GM12878 (cell line): ENCODE results near the gene SERPINH1. TPM values are rescaled to one million over a fixed set of nuclear protein-coding genes. Genes with fewer than 3 reads are reported as not detected.

Source experiments
- ATAC-seq: fragments of 200-7000 bp; cut with Tn5 transposase; 3 replicates; pipeline ENCODE4 v1.9.1; 2020; ENCODE audit warnings: mild to moderate bottlenecking, moderate library complexity
- BruUV-seq: library from RNA; stranded (reverse); fragments of 400-500 nt; replicated peaks from 2 replicates; lab custom pipeline; 2021; lab: Mats Ljungman, UMichigan
- CTCF ChIA-PET: fragments of 300-600 bp; sonication (Branson Sonifier 250); formaldehyde crosslinking; extraction: SDS; loops from one replicate; lab custom pipeline; 2021; ENCODE audit warnings: inconsistent platforms; lab: Yijun Ruan, JAX
- POLR2A ChIA-PET: fragments of 350-600 bp; formaldehyde crosslinking; extraction: SDS; loops from one replicate; lab custom pipeline; 2021; ENCODE audit warnings: inconsistent platforms; lab: Charles Lee
- RAD21 ChIA-PET: fragments of 300-600 bp; sonication (Branson Sonifier 250); formaldehyde crosslinking; loops from one replicate; lab custom pipeline; 2023; ENCODE audit warnings: antibody characterized with exemption; ENCODE audit not compliant: unreplicated experiment; lab: Charles Lee
- SMC1A ChIA-PET: fragments of 300-600 bp; sonication (Branson Sonifier 250); formaldehyde crosslinking; loops from one replicate; lab custom pipeline; 2023; ENCODE audit not compliant: unreplicated experiment, uncharacterized antibody; lab: Charles Lee
- DNase-seq: peaks from one replicate; pipeline ENCODE4 v3.0.0-alpha.2; 2011; ENCODE audit warnings: low read depth, low spot score
- FAIRE-seq: peaks from 3 replicates; lab custom pipeline; 2011; peaks lifted over from hg19 to GRCh38; lab: Jason Lieb, UNC
- H2AFZ ChIP-seq: 2 replicates; pipeline ENCODE4 v1.6.0; 2011; ENCODE audit warnings: low read depth, low read length, control low read depth; ENCODE audit not compliant: control insufficient read depth
- H3K27ac ChIP-seq: 2 replicates; pipeline ENCODE4 v1.5.1; 2011; ENCODE audit warnings: control low read depth; ENCODE audit not compliant: control insufficient read depth, insufficient read depth
- H3K27me3 ChIP-seq, 2 experiments: replicated peaks in 1 of 2; 2 replicates each; pipeline versions ENCODE4 v1.6.0 to v1.6.1; 2011; ENCODE audit warnings: low read length in 1 of 2; ENCODE audit not compliant: control insufficient read depth in 2 of 2, insufficient read depth in 2 of 2
- H3K36me3 ChIP-seq, 2 experiments: 2 replicates each; pipeline ENCODE4 v1.5.1; 2011; ENCODE audit warnings: low read length in 1 of 2; ENCODE audit not compliant: control insufficient read depth in 2 of 2, insufficient read depth in 2 of 2
- H3K4me1 ChIP-seq: 2 replicates; pipeline ENCODE4 v1.6.1; 2011; ENCODE audit warnings: mild to moderate bottlenecking, low read length, moderate library complexity, mixed read lengths; ENCODE audit not compliant: control insufficient read depth, insufficient read depth
- H3K4me2 ChIP-seq: 2 replicates; pipeline ENCODE4 v1.6.0; 2011; ENCODE audit warnings: control low read depth; ENCODE audit not compliant: control insufficient read depth, insufficient read depth
- H3K4me3 ChIP-seq: fragments of 200-600 bp; sonication (generic); 2 replicates; pipeline ENCODE4 v1.5.1; 2016
- H3K79me2 ChIP-seq: 2 replicates; pipeline ENCODE4 v1.6.0; 2011; ENCODE audit warnings: low read length; ENCODE audit not compliant: control insufficient read depth, insufficient read depth
- H3K9ac ChIP-seq: 2 replicates; pipeline ENCODE4 v1.8.0; 2011; ENCODE audit warnings: low read length, control low read depth, mixed read lengths; ENCODE audit not compliant: control insufficient read depth, insufficient read depth
- H3K9me3 ChIP-seq: replicated peaks from 3 replicates; pipeline ENCODE4 v1.5.1; 2011; ENCODE audit warnings: mild to moderate bottlenecking, low read length; ENCODE audit not compliant: control insufficient read depth, insufficient read depth
- H4K20me1 ChIP-seq: 2 replicates; pipeline ENCODE4 v1.6.0; 2011; ENCODE audit not compliant: control insufficient read depth, insufficient read depth
- BMI1 ChIP-seq: fragments of 450-650 bp; IDR thresholded peaks from 2 replicates; pipeline ENCODE4 v1.6.1; 2016; ENCODE audit warnings: mild to moderate bottlenecking, moderate library complexity, borderline replicate concordance
- CUX1 ChIP-seq: IDR thresholded peaks from 2 replicates; pipeline ENCODE4 v1.6.1; 2012; ENCODE audit warnings: improper control_type of control experiment, low read depth, low read length; ENCODE audit not compliant: insufficient replicate concordance
- ELK1 ChIP-seq: IDR thresholded peaks from 2 replicates; pipeline ENCODE4 v1.6.1; 2012; ENCODE audit warnings: low read depth, low read length, improper control_type of control experiment
- NFIC ChIP-seq: IDR thresholded peaks from 2 replicates; pipeline ENCODE4 v1.6.1; 2012; ENCODE audit warnings: low read depth, mild to moderate bottlenecking, inconsistent platforms, low read length, moderate library complexity
- NR2C2 ChIP-seq: IDR thresholded peaks from 2 replicates; pipeline ENCODE4 v1.6.1; 2011; ENCODE audit warnings: borderline replicate concordance, low read depth; ENCODE audit not compliant: control insufficient read depth, insufficient read length
- SKIL ChIP-seq: fragments of 450-650 bp; IDR thresholded peaks from 2 replicates; pipeline ENCODE4 v1.6.1; 2017; ENCODE audit warnings: mild to moderate bottlenecking, low read depth, inconsistent platforms; ENCODE audit not compliant: poor library complexity, severe bottlenecking
- SP1 ChIP-seq: IDR thresholded peaks from one replicate; pipeline ENCODE4 v1.6.1; 2011; ENCODE audit warnings: low read depth, low read length
- WGBS: methylation state at CpG from one replicate; pipeline ENCODE4 v1.1.6; 2016; ENCODE audit warnings: low lambda C conversion rate; ENCODE audit not compliant: insufficient replicate concordance, insufficient coverage; ENCODE audit errors: missing lambda C conversion rate; 5-methylcytosine and 5-hydroxymethylcytosine counted together
- in situ Hi-C: fragments of 300-500 bp; cut with MboI; formaldehyde crosslinking; loops from 9 replicates; pipeline ENCODE4 v1.14.3; 2018; ENCODE audit warnings: mixed read lengths
- intact Hi-C: fragments of 100-400 bp; cut with micrococcal nuclease; formaldehyde crosslinking; loops from one replicate; pipeline ENCODE4 v1.14.2; 2022; ENCODE audit not compliant: unreplicated experiment
- polyA plus RNA-seq, 11 experiments: library from polyadenylated mRNA; depleted of rRNA in 4 of 11; unstranded in 6 of 11; stranded (reverse) in 5 of 11; fragments of >200 nt; fragmentation: Nextera tagmentation in 4 of 11; fragmentation: Illumina TruSeq in 1 of 11; extraction: Ambion mirVana in 4 of 11; extraction: Trizol in 1 of 11; gene quantifications; 1 replicate in 1 of 11; 2 replicates in 10 of 11; pipeline versions ENCODE4 v1.2.1 to v1.2.3, GENCODE V29; 2011 to 2016; ENCODE audit warnings: inconsistent platforms in 2 of 11, missing spikeins in 2 of 11, low read depth in 1 of 11
- total RNA-seq, 4 experiments: library from RNA; depleted of rRNA in 3 of 4; stranded (reverse); fragments of >200 nt in 3 of 4; fragmentation: Illumina TruSeq in 1 of 4; extraction: Trizol in 1 of 4; gene quantifications; 2 replicates each; pipeline versions ENCODE4 v1.2.1 to v1.2.3, GENCODE V29; 2013 to 2021

The SERPINH1 gene
- total and polyA plus RNA-seq, 10 of the 15 experiments (the other 5 are each of a cell fraction or from before 2014, with no cell fraction given), result 0.34 to 19.8 (median 13.7) TPM

- DNase-seq, result no peak
- intact Hi-C loops (no loop called here), in situ Hi-C loops (no loop called here)
- WGBS, result 0% methylated on average over 1 of the region's 1 CpG
- Histone ChIP-seq H3K79me2 (no peaks in the 10 kb centered on the region), H3K9ac (no peak overlapping the region), H3K4me1 (peaks cover 13% of the 10 kb centered on the region; the same call in 1 of the 2 replicates), H4K20me1 (no peaks in the 10 kb centered on the region), H3K9me3 (no peaks in the 10 kb centered on the region), H3K4me3 (no peak overlapping the region), H3K36me3 (no peaks in the 10 kb centered on the region), H3K4me2 (no peak overlapping the region), H3K27ac (no peak overlapping the region), H2AFZ (no peak overlapping the region), H3K27me3 (no peaks in the 10 kb centered on the region)
- FAIRE-seq, result no peak
- TF ChIP-seq ELK1 (no peak), SP1 (no peak), SKIL (no peak), CUX1 (no peak), NFIC (no peak), BMI1 (no peak), NR2C2 (no peak)
- ATAC-seq, result no peak
- ChIA-PET SMC1A (interaction anchor here (0.7 kb wide), 1 partner anchor 9 kb away, joined by 3 read pairs; no protein-coding TSS in a partner anchor), CTCF (interaction anchor here (1.6 kb wide), 1 partner anchor 16 kb away, joined by 3 read pairs; no protein-coding TSS in a partner anchor), RAD21 (no interaction called here), POLR2A (no interaction called here)
- no TSS peak for BruUV-seq
Measured at GRCh38 chr11:75578977-75579376, 16.9 kb downstream of the SERPINH1 start.
